Cortex of kidney (tissue), 1 donor: ENCODE results near the gene ARMS2.

Experiments used
- DNase-seq: peaks from one replicate; lab custom pipeline; 2025; lab: John Stamatoyannopoulos, UW

ARMS2 gene

DNA sequence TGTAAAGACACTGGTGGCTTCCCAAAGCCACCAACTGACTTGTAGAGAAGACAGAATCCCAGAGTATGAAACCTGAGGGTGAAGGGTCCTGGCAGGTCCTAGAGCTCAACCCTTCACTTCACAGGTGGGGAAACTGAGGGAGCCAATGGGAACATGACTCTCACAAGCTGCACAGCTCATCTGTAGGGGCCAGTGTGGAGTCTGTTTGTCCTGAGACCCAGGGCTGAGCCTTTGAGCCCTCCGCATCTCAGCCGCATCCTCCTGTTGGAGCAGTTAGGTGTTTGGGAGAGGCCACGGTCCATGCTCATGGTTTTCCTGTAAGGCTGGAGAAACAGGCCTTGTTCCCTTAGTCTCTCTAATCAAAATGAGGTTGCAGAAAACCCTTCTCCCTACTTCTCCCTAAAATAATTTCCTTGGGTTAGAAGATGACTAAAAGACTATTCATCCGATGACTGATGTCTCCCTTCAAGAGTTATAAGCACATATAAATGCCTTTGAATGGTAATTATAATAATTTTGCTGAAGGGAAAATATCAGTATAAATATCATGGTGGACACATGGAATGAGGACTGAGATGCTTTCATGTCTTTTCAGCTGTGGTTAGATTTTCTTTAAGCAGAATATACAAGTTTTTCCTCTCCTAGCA is 17.2 kb downstream of the ARMS2 start:
- no peak for DNase-seq

DNA sequence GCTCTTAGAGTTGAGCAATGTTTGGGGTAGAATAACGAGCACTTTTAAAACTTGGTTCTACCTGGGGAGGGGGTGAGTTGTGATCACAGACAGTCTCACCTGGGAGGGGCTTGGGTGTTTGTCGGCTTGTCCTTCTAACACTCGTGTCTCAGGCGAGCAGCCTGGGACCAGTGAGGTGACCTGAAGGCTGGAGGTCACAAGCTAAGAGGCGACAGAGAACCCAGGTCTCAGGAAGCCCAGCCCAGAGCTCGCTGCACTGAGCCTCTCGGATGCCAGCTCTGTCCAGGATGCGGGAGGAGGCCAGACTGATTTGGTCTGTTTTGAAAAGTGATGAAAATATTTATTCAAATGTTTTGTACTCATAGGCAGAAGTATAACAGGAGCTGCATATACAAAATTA is 18.7 kb downstream of the ARMS2 start:
- no peak for DNase-seq

DNA sequence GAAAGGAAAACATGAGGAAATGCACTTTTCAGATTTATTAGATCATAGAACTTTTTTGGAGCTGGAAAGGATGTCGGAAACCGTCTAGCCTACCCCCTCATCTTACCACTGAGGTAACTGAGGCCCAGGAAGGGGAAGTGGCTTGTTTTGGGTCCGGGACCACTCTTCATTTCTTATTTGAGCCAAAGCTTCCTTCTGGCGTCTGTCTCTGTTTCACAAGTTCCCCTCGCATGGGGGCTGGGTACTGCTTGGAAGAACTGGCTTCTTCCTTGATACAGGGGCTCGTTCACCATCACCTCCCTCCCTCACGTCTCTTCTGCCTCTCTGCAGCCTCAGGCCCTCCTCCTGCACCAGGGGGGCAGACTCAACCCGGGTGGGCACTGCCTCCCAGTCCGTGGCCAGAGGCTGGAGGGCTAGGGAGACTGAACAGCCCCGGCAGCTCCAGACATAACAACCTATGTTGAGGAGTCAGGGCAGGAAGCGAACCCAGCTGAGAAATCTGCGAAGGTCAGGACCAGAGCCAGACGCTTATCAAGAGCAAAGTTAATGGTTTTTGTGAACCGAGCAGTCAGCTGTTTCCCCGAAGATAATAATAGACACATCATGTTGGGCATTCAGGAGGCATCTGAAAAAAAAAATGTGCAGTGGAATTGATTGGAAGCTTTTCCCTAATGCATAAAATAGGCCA is 19.8 kb downstream of the ARMS2 start:
- no peak for DNase-seq

DNA sequence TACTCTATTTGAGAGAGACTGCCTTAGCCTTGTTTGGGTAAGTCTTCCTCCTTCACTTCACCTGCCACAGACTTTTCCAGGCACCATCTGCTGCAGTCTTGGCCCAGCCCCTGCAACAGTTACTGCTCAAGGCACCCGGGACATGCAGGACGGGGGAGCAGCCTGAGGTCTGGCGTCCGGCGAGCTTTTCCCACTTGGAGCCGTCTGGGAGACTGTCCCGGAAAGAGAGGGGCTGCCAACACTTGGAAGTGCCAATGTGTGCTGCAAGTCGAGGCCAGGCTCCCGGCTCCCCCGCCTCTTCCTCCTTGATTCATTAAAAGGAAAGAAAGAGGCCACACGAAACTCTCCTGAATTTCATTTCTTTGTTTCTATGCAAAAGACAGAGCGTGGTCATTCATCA is 20.6 kb downstream of the ARMS2 start:
- no peak for DNase-seq

DNA sequence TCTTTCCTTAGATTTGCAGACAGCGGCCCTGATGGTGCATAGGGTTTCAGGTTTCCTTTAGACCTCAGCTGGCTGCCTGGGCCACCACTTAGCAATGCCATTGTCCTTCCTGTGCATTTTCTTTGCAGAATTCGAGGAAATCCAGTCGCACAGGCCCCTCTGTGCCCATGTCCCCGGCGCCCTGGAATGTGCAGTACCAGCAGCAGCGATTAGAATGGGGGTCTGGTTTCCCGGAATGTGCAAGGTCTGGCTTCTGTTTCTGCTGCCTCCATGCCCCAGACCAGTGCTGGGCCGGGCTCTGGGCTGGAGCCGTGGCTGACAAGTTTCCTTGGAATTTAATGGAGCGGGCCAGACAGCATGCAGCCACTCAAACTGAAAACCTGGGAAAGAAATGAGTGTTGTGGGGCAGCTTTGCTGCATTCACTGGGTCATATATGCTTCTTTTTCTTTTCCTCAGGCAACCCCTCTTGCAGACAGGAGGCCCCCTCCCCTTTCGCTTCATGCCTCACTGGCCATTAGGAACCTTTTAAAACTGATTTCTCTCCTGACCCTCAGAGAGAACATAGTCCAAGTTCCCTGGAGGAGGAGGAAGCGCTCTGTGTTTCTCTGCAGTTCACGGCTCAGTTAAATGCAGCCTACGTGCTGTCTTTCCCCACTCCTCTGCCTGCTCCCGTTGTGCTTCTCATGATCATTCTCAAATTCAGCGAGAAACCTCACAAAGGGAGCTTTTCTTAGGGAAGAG is 21.3 kb downstream of the ARMS2 start:
- DNase-seq: no peak

DNA sequence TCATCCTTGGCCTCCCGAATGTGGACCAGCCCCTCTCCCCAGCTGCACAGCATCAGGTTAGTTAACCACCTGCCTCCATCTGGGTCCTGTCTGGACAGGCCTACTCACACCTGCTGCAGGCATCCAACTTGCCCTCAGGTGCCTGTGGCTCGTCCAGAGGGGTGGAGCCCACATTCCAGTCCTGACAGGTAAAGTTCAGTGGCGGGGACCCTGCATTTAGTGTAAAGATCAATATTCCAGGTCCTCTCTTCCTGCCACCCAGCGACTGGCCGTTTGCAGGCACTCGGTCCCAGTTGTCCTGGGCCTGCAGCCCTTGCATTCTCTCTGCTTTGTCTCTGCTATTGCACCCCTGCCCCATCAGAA is 21.9 kb downstream of the ARMS2 start:
- DNase-seq: no peak

DNA sequence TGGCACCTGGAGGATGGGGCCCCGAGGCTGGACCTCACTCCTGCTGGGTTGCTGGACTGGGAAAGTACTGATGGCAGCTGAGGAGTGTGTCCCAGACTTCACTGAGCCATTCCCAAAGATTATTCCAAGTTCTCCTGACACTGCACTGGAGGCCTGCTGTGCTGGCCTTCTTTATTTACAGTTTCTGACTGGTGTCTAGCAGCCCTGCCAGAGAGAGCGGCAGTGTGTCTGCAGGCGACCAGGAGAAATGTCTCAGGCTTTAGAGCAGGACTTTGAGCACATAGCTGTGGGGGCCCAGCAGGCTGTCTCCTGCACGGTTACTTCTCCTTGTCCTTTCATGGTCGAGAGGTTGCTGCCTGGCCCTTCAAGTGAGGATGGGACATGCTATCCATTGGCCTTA is 23.0 kb downstream of the ARMS2 start:
- DNase-seq: no peak

DNA sequence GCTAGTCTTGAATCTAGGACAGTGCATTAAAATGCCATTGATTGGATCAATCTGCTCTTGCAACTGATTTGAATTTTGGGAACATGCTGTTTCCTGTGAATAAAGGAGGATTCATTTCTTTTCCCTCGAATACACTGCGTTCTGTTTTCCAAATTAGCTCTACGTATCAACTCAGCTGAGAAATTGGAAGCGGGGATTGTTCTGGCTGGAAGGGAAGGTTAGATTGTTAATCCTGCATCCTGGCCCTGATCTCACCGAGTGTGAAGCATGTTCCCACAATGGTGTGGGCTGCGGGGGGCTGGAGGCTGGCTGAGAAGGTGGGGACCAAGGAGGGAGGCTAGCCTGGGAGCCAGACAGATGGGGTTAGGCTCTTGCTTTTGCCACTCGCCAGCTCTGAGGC is 24.5 kb downstream of the ARMS2 start:
- DNase-seq: no peak

DNA sequence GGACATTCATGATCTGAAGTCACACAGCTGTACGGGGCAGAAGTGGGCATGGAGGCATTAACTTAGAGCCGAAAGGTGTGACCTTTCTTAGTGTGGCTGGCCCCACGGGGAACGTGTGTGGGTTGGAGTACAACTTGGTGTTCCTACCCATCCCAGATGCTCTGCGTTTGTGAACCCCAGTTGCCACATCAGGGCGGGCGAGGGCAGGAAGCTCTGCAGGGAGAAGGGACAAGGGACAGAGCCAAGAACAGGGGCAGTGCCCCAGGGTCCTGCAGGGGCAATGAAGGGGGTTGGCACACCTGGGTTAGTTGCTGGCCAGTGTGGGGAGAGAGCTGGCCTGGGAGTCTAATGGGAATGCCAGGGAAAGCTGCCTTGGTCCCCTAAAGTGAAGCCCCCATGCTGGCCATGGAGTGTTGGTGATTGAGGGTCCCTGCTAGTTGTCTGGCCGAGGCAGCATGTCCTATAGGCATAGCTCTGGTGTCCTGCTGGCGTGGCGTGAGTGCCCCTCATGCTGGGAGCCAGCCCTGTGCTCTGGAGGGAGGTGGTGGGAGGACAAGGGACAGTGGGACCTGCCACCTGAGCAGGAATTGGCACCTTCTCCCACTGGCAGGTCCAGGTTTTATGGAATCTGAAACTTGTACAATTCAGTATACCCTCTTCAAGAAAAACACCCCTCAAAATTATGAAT is 25.8 kb downstream of the ARMS2 start:
- DNase-seq: no peak

DNA sequence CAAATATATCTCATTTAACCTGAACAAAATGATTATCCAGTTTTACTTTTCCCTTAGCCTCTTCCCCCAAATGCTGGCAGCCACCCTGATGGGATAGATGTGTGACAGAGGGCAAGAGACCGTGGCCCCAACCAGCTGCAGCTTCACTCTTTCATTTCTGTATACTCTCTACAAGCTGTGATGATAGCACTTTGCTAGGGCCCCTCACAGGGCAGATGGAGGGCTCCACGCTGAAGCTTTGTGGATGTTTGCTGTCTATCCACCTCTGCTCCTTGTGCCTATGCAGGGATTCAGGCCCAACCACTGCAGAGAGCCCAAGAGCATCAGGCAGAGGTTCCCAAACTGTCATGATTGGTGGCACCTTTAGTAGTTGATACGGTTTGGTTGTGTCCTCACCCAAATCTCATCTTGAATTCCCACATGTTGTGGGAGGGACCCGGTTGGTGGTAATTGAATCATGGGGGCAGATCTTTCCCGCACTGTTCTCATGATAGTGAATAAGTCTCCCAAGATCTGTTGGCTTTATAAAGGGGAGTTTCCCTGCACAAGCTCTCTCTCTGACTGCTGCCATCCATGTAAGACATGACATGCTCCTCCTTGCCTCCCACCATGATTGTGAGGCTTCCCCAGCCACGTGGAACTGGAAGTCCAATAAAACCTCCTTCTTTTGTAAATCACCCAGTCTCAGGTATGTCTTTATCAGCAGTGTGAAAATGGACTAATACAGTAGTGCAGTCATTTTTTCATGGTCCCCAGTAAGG is 27.0 kb downstream of the ARMS2 start:
- DNase-seq: no peak

DNA sequence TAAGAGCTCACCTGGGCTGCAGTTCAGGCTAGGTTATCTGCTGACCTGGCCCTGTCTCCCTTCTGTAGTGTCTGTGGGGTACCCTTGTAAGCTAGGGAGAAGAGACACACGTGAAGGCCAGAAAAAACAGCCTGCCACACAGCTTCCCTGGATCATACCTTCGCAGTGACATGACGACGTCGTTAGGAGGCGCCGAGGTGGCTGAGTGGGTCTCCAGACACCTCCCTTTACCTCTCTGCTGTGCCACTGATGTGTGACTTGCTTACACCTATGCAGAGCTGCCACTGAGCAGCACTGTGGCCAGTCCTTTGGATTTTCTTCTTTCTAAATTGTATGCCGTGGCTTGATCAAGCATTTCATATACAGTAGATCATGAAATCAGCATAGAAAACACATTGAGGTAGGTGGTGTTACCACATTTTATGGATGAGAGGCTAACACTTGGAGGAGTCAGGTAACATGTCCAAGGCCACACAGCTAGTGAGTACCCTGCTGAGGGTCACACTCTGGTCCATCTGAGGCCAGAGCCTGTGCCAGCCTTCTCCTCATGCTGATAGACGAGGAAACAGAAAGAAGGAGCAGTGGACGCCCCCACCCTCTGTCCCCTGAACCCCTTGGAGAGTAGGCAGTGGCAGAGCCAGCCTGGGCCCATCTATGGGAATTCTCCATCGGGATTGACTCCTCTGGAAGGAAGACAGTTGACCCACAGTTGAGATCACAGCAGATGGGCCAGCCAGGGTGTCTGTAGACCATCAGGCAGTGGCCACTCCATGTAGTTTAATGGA is 30.0 kb downstream of the ARMS2 start:
- no peak for DNase-seq

DNA sequence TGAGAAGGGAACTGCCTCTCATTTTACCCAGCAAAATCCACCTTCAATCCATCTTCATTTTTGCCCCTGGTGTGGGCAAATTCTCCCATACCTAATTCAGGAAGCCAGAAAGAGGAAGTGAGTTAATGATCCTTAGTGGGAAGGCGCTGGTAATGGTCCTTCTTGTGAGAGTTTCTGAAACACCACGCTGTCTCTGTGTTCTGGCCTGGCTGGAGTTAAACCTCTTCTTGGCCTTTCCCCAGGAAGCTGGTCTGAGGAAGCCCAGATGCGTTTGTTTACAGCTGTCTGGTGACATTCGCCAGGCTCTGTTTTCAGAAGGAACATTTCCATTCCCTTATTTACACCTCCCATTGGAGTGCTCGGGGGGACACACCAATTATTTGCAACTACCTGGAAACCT is 31.2 kb downstream of the ARMS2 start:
- no peak for DNase-seq

DNA sequence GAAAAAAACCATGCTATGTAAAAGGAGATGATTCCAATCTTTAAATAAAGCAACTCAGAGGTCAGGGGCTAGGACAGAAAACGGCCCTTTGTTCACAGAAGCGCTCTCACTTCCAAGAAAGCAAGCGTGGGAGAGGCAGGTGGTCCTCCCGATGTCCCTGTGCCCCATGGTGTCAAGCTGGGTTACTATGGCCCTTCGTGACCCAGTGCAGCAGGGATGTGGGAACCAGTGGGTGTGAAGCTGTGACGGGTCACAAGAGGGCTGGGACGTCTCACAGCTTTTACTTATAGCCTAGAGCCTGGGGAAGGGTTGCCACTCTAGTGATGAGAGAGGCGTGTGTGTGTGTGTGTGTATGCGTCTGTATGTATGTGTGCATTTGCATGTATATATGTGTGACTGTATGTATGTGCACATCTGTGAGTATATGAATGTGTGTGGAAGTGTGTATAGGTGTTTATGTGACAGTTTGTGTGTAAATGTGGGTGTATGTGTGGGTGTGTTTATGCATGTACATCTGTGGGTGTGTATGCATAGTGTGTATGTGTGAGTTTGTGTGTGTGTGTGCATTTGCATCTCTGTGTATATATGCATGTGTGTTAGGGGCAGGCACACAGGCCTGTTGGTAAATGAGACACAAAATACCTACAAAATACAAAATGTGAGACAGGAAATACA is 32.1 kb downstream of the ARMS2 start:
- DNase-seq: no peak

DNA sequence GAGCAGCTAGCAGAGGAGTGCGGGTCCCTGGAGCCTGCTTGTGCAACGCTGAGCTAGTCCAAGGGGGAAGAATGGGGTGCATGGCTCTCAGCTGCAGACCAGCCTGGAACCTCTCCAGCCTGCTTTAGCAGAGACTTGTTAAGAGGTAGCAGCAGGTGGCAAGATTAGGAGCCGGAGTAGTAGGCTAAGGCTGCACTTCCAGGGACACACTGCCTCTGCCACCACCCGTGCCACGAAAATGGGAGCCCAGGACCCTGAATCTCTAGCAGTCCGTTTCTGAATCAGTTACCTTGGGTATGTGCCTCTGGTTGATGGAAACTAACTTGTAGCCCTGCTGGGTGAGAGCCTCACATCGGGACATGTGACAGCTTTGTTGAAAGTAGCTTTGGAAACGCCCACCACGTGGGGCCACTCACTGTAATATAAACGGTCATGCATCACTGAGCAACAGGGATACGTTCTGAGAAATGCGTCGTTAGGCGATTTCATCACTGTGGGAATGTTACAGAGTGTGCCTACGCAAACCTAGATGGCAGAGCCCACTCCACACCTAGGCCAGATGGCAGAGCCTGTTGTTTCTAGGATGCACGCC is 32.8 kb downstream of the ARMS2 start:
- no peak for DNase-seq

DNA sequence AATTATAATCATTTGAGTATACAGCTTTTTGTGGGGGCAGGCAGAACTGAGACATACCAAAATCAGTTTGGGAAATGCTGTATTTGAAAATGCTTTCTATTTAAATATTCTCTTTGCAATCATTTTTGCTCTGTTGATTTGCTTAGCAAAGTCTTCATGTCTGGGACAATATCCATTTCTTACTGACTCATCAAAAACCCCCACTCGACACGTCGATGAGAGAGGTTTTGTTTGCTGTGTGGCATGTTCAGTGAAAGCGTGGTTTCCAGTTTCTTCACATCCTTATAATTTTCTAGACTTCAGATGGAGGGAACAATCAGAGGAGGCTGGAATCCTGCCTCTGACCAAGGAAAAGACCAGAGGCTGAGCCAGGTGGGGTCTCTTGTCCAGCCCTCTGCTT is 35.8 kb downstream of the ARMS2 start:
- DNase-seq: no peak

DNA sequence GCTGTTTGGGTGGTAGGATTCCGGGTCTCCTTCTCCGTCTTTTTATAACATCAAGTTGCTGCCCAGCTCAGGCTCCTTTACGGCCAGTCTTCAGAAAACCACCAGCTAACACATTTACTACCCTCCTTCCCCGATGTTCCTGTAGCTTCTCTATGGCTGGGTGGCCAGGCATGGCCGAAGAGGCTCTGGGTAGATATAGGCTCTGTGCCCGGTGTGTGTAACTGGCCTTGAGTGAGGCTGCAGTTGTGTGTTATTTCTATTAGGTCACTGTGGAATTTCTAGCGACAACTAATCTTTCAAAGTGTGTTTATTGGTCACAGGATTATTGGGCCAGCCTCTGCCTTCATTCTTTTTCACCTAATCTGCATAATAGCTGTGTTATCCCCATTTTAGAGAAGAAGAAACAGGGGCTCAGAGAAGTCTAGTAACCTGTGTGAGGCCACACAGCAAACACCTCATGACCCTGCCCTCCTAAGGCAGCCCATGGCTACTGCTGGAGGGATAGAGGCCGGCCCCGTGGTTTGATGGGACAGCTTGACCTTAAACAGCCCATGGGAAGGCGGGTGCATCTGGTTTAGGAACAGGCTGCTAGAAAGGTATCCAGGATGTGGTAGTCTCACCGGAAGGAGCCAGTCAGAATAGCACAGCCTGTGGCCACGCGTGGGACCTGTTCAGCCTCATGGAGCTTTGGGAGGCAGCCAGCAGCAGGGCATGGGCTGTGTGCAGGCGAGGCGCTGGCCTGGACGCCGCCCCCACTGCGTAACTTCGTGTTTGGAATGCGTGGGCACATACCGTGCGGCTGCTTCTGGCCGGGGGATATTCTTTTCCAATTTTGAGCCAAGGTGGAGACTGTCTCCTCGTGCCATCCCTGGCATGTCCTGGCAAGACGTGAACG is 36.6 kb downstream of the ARMS2 start:
- DNase-seq: no peak

DNA sequence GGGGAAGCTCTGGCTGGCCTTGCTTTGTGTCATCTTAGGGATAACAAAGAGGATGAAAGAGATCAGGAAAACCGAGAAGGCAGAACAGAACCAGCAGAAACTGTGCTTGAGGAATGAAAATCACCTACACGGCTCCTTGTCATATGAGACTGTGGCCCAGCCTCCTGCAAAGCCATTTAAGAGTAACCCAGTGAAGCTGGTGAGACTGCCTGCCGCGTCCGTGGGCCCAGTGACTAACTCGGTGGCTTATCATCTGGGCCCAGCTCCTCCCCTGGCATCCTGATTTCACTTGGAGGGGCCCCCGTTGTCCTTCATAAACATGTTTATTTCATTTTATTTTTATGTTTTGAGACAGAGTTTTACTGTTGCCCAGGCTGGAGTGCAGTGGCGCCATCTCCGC is 37.6 kb downstream of the ARMS2 start:
- no peak for DNase-seq

DNA sequence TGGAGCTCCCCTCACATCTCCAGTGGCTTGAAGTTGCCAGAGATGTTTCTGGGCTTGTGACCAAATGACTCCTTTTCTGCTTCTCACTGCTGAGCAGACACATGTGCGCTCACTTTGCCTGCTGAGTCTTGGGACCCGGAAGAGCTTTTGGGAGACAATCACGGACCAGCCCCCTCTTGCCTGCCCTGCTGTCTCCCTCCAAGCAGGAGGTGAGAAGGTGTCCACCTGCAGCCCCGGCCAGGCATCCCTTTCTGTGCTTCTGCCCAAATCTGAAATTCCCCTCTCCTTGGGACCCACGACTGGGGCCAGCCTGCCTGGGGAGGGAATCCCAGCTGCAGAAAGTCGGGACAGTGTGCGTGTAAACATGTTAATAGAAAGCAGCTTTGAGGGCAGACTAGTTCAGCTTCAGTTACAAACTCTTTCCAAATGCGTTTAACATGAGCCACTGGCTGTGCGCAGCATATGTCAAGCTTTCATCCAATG is 38.6 kb downstream of the ARMS2 start:
- no peak for DNase-seq

DNA sequence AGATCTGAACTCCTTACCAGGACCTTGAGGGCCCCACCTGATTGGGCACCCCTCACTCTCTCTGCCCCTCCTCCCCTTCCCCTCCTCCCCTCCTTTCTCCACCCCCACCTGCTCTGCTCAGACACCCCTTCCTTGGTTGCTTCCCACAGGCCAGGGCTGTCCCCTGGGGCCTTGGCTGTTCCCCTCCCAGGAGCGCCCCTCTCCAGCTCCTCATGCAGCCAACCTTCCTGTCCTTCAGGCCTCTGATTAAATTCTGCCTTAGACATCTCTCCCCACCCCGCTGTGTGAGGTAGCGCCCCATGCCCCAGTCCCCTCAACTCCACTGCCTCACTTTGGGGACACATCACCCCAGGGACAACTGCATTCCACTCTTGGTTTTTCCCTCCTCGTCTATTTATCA is 39.3 kb downstream of the ARMS2 start:
- no peak for DNase-seq
